GM23338 (cell line): ENCODE data around the gene CTNNA3. TPM values are rescaled to one million over a fixed set of nuclear protein-coding genes. Genes with fewer than 3 reads are reported as not detected.

Experiments
- ATAC-seq: fragments of 200-7000 bp; cut with Tn5 transposase; 3 replicates; pipeline ENCODE4 v1.9.1; 2020
- DNase-seq: peaks from one replicate; pipeline ENCODE4 v3.0.0-alpha.2; 2015; ENCODE audit warnings: low spot score
- H2AFZ ChIP-seq: fragments of 200-600 bp; sonication (generic); 2 replicates; pipeline ENCODE4 v1.8.0; 2016; ENCODE audit warnings: antibody characterized with exemption, mild to moderate bottlenecking, moderate library complexity
- H3F3A ChIP-seq: fragments of 200-600 bp; sonication (generic); replicated peaks from 2 replicates; pipeline ENCODE4 v1.8.0; 2017; ENCODE audit warnings: antibody characterized with exemption, mixed run types, low read depth
- H3K27ac ChIP-seq: fragments of 200-600 bp; sonication (generic); 2 replicates; pipeline ENCODE4 v1.6.1; 2016; ENCODE audit warnings: low read depth
- H3K27me3 ChIP-seq: fragments of 200-600 bp; sonication (generic); 2 replicates; pipeline ENCODE4 v1.8.0; 2016; ENCODE audit warnings: mild to moderate bottlenecking, mixed run types, moderate library complexity; ENCODE audit not compliant: insufficient read depth
- H3K36me3 ChIP-seq: fragments of 200-600 bp; sonication (generic); 2 replicates; pipeline ENCODE4 v1.8.0; 2016; ENCODE audit warnings: mild to moderate bottlenecking; ENCODE audit not compliant: insufficient read depth
- H3K4me1 ChIP-seq: fragments of 200-600 bp; sonication (generic); 2 replicates; pipeline ENCODE4 v1.8.0; 2016; ENCODE audit warnings: mild to moderate bottlenecking, moderate library complexity; ENCODE audit not compliant: insufficient read depth
- H3K4me2 ChIP-seq: fragments of 200-600 bp; sonication (generic); 2 replicates; pipeline ENCODE4 v1.7.1; 2017; ENCODE audit warnings: mixed run types
- H3K4me3 ChIP-seq: fragments of 200-600 bp; sonication (generic); 2 replicates; pipeline ENCODE4 v1.6.1; 2016; ENCODE audit warnings: mixed run types
- H3K79me2 ChIP-seq: fragments of 200-600 bp; sonication (generic); replicated peaks from 2 replicates; pipeline ENCODE4 v1.8.0; 2017; ENCODE audit warnings: mild to moderate bottlenecking; ENCODE audit not compliant: insufficient read depth
- H3K9me2 ChIP-seq: fragments of 200-600 bp; sonication (generic); 2 replicates; pipeline ENCODE4 v1.8.0; 2017; ENCODE audit not compliant: insufficient read depth
- H4K20me1 ChIP-seq: fragments of 200-600 bp; sonication (generic); replicated peaks from 2 replicates; pipeline ENCODE4 v1.8.0; 2017; ENCODE audit warnings: mild to moderate bottlenecking; ENCODE audit not compliant: insufficient read depth
- H3K27ac Mint-ChIP-seq: 2 replicates; pipeline ENCODE4 v1.8.0; 2020; ENCODE audit warnings: inconsistent platforms, mild to moderate bottlenecking, moderate library complexity, mixed read lengths
- H3K27me3 Mint-ChIP-seq: 3 replicates; pipeline ENCODE4 v1.8.0; 2022; ENCODE audit warnings: low read depth, mild to moderate bottlenecking, moderate library complexity, mixed read lengths, inconsistent platforms; ENCODE audit not compliant: insufficient read depth, poor library complexity
- H3K36me3 Mint-ChIP-seq: 3 replicates; pipeline ENCODE4 v1.8.0; 2021; ENCODE audit warnings: low read depth, mild to moderate bottlenecking, inconsistent platforms, moderate library complexity, mixed read lengths
- H3K4me1 Mint-ChIP-seq: 3 replicates; pipeline ENCODE4 v1.8.0; 2020; ENCODE audit warnings: mild to moderate bottlenecking, inconsistent platforms, mixed read lengths
- H3K4me3 Mint-ChIP-seq: 3 replicates; pipeline ENCODE4 v1.8.0; 2021; ENCODE audit warnings: moderate library complexity, mild to moderate bottlenecking, inconsistent platforms, mixed read lengths
- H3K9me3 Mint-ChIP-seq: 3 replicates; pipeline ENCODE4 v1.8.0; 2020; ENCODE audit warnings: moderate library complexity, mild to moderate bottlenecking, inconsistent platforms, mixed read lengths
- CREB1 ChIP-seq: fragments of 250-450 bp; sonication (Bioruptor Pico); IDR thresholded peaks from 2 replicates; pipeline ENCODE4 v1.5.0; 2020; ENCODE audit warnings: low read depth, mild to moderate bottlenecking, moderate library complexity
- CTCF ChIP-seq, 2 experiments: fragments of 200-600 bp in 1 of 2; sonication (generic) in 1 of 2; conservative IDR thresholded peaks; 2 replicates each; pipeline versions ENCODE4 v1.5.1 to v1.6.1; 2016 to 2017; ENCODE audit warnings: antibody characterized with exemption in 2 of 2, low read depth in 2 of 2, mild to moderate bottlenecking in 2 of 2, moderate library complexity in 1 of 2
- ETS1 ChIP-seq: IDR thresholded peaks from 2 replicates; pipeline ENCODE4 v1.6.1; 2016; ENCODE audit warnings: antibody characterized with exemption
- EZH2 ChIP-seq: fragments of 200-600 bp; sonication (generic); IDR thresholded peaks from one replicate; pipeline ENCODE4 v1.8.0; 2017; ENCODE audit warnings: antibody characterized with exemption, mild to moderate bottlenecking, low read depth; ENCODE audit not compliant: unreplicated experiment
- JUNB ChIP-seq: IDR thresholded peaks from one replicate; pipeline ENCODE4 v1.6.1; 2016; ENCODE audit warnings: antibody characterized with exemption; ENCODE audit not compliant: unreplicated experiment
- NANOG ChIP-seq: IDR thresholded peaks from 2 replicates; pipeline ENCODE4 v1.6.1; 2016; ENCODE audit warnings: antibody characterized with exemption, borderline replicate concordance
- POLR2AphosphoS5 ChIP-seq: IDR thresholded peaks from 2 replicates; pipeline ENCODE4 v1.6.1; 2016; ENCODE audit warnings: antibody characterized with exemption, low read depth
- REST ChIP-seq: IDR thresholded peaks from one replicate; pipeline ENCODE4 v1.6.1; 2018; ENCODE audit warnings: antibody characterized with exemption; ENCODE audit not compliant: unreplicated experiment
- ZNF114 ChIP-seq: fragments of 250-450 bp; sonication (Bioruptor Pico); IDR thresholded peaks from 2 replicates; pipeline ENCODE4 v1.5.0; 2020; ENCODE audit warnings: mild to moderate bottlenecking, moderate library complexity
- ZNF331 ChIP-seq: fragments of 250-450 bp; sonication (Bioruptor Pico); IDR thresholded peaks from 2 replicates; pipeline ENCODE4 v1.5.0; 2020; ENCODE audit warnings: low read depth, mild to moderate bottlenecking, moderate library complexity
- ZNF462 ChIP-seq: fragments of 250-450 bp; sonication (Bioruptor Pico); IDR thresholded peaks from 2 replicates; pipeline ENCODE4 v1.5.0; 2020; ENCODE audit warnings: mild to moderate bottlenecking, moderate library complexity
- polyA plus RNA-seq: library from polyadenylated mRNA; unstranded; fragments of >200 nt; fragmentation: Nextera tagmentation; extraction: Ambion mirVana; gene quantifications from 2 replicates; pipeline ENCODE4 v1.2.1, GENCODE V29; 2016
- total RNA-seq: library from RNA; depleted of rRNA; stranded (reverse); fragments of >200 nt; shearing (Covaris generic); gene quantifications from 2 replicates; pipeline ENCODE4 v1.2.3, GENCODE V29; 2014

The CTNNA3 gene
- total and polyA plus RNA-seq, 2 experiments from 2014 or later = 0.71 to 3.3 TPM

- H3K4me3 ChIP-seq = no peak overlapping the region
- H3K9me3 Mint-ChIP-seq = peaks cover 33% of the 10 kb centered on the region
- no peak for ATAC-seq
- no peaks in the 10 kb centered on the region for H3K27me3 ChIP-seq
- H3K27me3 Mint-ChIP-seq = no peaks in the 10 kb centered on the region
- H3K79me2 ChIP-seq = no peaks in the 10 kb centered on the region
- H3K9me2 ChIP-seq = no peaks in the 10 kb centered on the region
- no peak overlapping the region for H3K4me3 Mint-ChIP-seq
- H2AFZ ChIP-seq = peak overlapping the region; percentile 61; the same call in 1 of the 2 replicates
- no peaks in the 10 kb centered on the region for H3F3A ChIP-seq
- peaks cover 8% of the 10 kb centered on the region for H3K36me3 Mint-ChIP-seq
- no peak for DNase-seq
- H3K27ac Mint-ChIP-seq = no peak overlapping the region
- no peaks in the 10 kb centered on the region for H3K36me3 ChIP-seq
- no peaks in the 10 kb centered on the region for H3K4me1 ChIP-seq
- H4K20me1 ChIP-seq = no peaks in the 10 kb centered on the region
- TF ChIP-seq REST (no peak), ZNF114 (no peak), POLR2AphosphoS5 (no peak), CTCF (conservative IDR thresholded peaks at IDR 0.05; ENCODE audit: low read depth in 2 of 2) (no peak), ZNF331 (CRISPR knock-in tag) (no peak), ZNF462 (CRISPR knock-in tag) (no peak), NANOG (no peak), JUNB (no peak), CREB1 (no peak), EZH2 (no peak), ETS1 (no peak)
- no peak overlapping the region for H3K4me2 ChIP-seq
- no peak overlapping the region for H3K27ac ChIP-seq
- no peaks in the 10 kb centered on the region for H3K4me1 Mint-ChIP-seq
These were observed 2.2 kb upstream of the CTNNA3 start for GRCh38 chr10:67698164-67698563.
